Neural crest cell (in vitro differentiated cells): ENCODE results near the gene VAMP4. TPM values are rescaled to one million over a fixed set of nuclear protein-coding genes. Genes with fewer than 3 reads are reported as not detected.

Experiments
- DNase-seq: peaks from one replicate; pipeline ENCODE4 v3.0.0; 2021; ENCODE audit warnings: low read depth, mixed read lengths, low spot score
- H3K27ac Mint-ChIP-seq: one replicate; pipeline ENCODE4 v1.8.0; 2021; ENCODE audit warnings: mild to moderate bottlenecking, mixed read lengths; ENCODE audit not compliant: unreplicated experiment
- H3K27me3 Mint-ChIP-seq: 2 replicates; pipeline ENCODE4 v1.8.0; 2021; ENCODE audit warnings: low read depth, mild to moderate bottlenecking, mixed read lengths
- H3K36me3 Mint-ChIP-seq: 2 replicates; pipeline ENCODE4 v1.8.0; 2021; ENCODE audit warnings: low read depth, mild to moderate bottlenecking, mixed read lengths
- H3K4me1 Mint-ChIP-seq: 2 replicates; pipeline ENCODE4 v1.8.0; 2021; ENCODE audit warnings: mixed read lengths
- H3K4me3 Mint-ChIP-seq: one replicate; pipeline ENCODE4 v1.8.0; 2021; ENCODE audit warnings: mild to moderate bottlenecking, mixed read lengths
- H3K9me3 Mint-ChIP-seq: 2 replicates; pipeline ENCODE4 v1.8.0; 2021; ENCODE audit warnings: mixed read lengths
- CTCF ChIP-seq: fragments of 200-600 bp; sonication (generic); conservative IDR thresholded peaks from 2 replicates; pipeline ENCODE4 v1.5.0; 2021; ENCODE audit warnings: antibody characterized with exemption, mild to moderate bottlenecking
- total RNA-seq: library from RNA; stranded (reverse); gene quantifications from 2 replicates; pipeline ENCODE4 v1.2.1, GENCODE V29; 2021

Gene VAMP4
- total RNA-seq, 1 donor from 2014 or later, result 10.3 TPM

DNA sequence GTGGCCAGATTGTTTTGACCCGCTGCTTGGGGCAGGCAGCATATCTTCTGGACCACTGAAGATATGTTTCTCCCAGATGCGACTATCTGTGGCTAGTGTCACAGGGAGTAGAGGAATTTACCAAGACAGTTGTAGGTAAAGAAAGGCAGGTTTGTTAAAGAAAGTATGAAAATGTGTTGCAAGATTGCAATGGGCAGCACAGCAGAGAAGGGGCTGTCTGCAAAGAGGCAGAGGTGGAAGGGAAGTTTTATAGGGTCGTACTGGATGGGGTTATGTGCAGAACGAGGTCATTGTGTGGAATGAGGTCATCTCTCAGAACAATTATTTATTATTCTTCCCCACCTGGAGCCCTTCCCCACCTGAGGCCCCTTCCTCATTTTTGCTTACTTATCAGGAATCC, 15.0 kb upstream of the VAMP4 start:
- Mint-ChIP-seq H3K4me1 (no peaks in the 10 kb centered on the region), H3K4me3 (no peak overlapping the region), H3K36me3 (no peaks in the 10 kb centered on the region), H3K27me3 (peaks cover 4% of the 10 kb centered on the region), H3K27ac (no peak overlapping the region), H3K9me3 (peaks cover 7% of the 10 kb centered on the region)
- no peak for TF ChIP-seq CTCF
- no peak for DNase-seq

DNA sequence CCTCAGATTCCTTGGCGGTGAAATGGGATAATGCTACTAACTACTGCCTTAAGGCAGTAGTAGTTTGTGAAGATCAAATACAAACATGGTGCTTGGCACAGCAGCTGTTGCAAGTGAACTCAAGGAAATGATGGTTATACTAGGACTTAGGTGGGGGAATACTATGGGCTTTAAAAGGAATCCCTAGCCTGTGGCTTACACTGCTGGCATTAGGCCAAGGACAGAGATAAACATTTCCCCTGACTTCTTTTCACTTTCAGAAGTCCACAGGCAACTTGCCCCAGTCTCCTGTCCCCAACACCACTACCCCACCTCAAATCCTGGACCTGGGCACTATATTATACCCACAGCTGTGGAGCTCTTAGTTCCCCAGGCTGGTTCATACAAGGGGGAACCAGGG, 13.1 kb upstream of the VAMP4 start:
- H3K27me3 Mint-ChIP-seq, result peaks cover 4% of the 10 kb centered on the region

GRCh38 chr1:171754353-171754705, 12.5 kb upstream of the VAMP4 start:
- no peak for TF ChIP-seq CTCF
- H3K4me3 Mint-ChIP-seq, result no peak overlapping the region
- H3K27me3 Mint-ChIP-seq, result peaks cover 4% of the 10 kb centered on the region
- no peaks in the 10 kb centered on the region for H3K36me3 Mint-ChIP-seq
- no peaks in the 10 kb centered on the region for H3K4me1 Mint-ChIP-seq
- DNase-seq, result no peak
- peaks cover 7% of the 10 kb centered on the region for H3K9me3 Mint-ChIP-seq
- H3K27ac Mint-ChIP-seq, result no peak overlapping the region

More for the DNA sequence above, 13.1 kb upstream of the VAMP4 start:
- Mint-ChIP-seq H3K4me1 (no peaks in the 10 kb centered on the region), H3K4me3 (no peak overlapping the region), H3K27ac (no peak overlapping the region), H3K36me3 (no peaks in the 10 kb centered on the region), H3K9me3 (peaks cover 7% of the 10 kb centered on the region)
- no peak for DNase-seq
- no peak for TF ChIP-seq CTCF

DNA sequence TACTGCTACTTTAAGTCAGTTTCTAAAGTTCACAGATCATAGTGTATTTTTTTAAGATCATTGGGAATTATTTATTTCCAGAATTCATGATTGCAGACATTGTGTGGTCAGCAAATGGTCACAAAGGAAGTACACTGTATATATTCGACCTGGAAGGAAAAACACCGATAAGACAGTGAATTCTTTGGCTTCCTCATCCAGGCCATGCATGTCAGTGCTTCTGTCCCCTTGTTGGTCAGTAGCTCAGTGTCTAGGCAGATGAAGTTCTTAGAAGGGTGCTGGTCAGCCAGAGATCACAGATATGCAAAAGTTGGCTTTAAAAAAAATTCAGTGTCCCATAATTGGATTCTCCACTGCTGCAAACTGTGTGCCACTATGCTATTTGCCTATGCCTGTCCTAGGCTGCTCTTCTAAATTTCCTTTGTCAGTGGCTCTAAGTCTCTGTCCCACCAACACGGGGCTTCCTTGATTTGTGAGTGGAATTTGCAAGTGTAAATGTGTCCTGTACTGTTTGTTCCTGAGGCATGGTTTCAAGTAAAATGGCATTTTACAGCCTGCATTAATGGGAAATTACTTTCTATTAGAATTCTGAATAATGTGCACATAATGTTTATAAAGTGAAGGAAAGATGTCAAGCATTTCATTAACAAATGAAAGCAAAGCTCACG, 12.0 kb upstream of the VAMP4 start:
- no peak for DNase-seq
- TF ChIP-seq CTCF, result no peak
- Mint-ChIP-seq H3K4me3 (no peak overlapping the region), H3K27ac (no peak overlapping the region), H3K4me1 (no peaks in the 10 kb centered on the region), H3K36me3 (no peaks in the 10 kb centered on the region), H3K27me3 (peaks cover 4% of the 10 kb centered on the region), H3K9me3 (peaks cover 7% of the 10 kb centered on the region)

DNA sequence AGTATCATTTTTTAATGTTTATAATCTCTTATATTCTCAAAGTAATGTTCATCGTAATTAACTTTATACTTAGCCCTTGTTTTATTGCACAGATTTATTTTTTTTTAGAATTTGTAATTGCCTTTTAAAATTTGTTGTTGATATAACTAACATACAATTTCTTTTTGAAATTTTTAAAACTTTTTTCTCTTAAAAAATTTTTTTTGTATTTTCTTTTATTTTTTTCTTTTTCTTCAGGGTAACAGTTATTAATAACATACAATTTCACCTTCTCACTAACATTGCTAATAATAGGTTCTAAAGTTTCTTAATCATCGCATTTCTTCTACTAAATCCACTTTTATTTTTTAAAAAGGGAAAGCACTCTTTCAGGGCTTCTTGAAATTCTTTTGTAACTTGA, 11.3 kb upstream of the VAMP4 start:
- H3K4me3 Mint-ChIP-seq, result no peak overlapping the region
- H3K27me3 Mint-ChIP-seq, result peaks cover 3% of the 10 kb centered on the region
- no peak overlapping the region for H3K27ac Mint-ChIP-seq
- H3K36me3 Mint-ChIP-seq, result no peaks in the 10 kb centered on the region
- TF ChIP-seq CTCF, result no peak
- peaks cover 7% of the 10 kb centered on the region for H3K9me3 Mint-ChIP-seq
- DNase-seq, result no peak
- H3K4me1 Mint-ChIP-seq, result no peaks in the 10 kb centered on the region
